GM12878 (cell line): ENCODE measurements around the gene TIPARP. TPM values are rescaled to one million over a fixed set of nuclear protein-coding genes. Genes with fewer than 3 reads are reported as not detected.

ENCODE experiments used
- ATF2 ChIP-seq: IDR thresholded peaks from 2 replicates; pipeline ENCODE4 v1.6.1; 2012; ENCODE audit warnings: low read length, inconsistent platforms
- BCL11A ChIP-seq: IDR thresholded peaks from 2 replicates; pipeline ENCODE4 v1.6.1; 2011; ENCODE audit warnings: low read depth, low read length
- CBX5 ChIP-seq: sonication (generic); IDR thresholded peaks from 2 replicates; pipeline ENCODE4 v1.6.1; 2016; ENCODE audit warnings: low read depth, moderate library complexity, mild to moderate bottlenecking, inconsistent platforms
- CHD4 ChIP-seq: fragments of 200-600 bp; sonication (generic); IDR thresholded peaks from 2 replicates; pipeline ENCODE4 v1.6.1; 2016; ENCODE audit warnings: mild to moderate bottlenecking
- EP300 ChIP-seq, 2 experiments: fragments of 150-350 bp in 1 of 2; IDR thresholded peaks; 2 replicates each; pipeline ENCODE4 v1.6.1; 2011 to 2012; ENCODE audit warnings: low read depth in 2 of 2, low read length in 2 of 2, borderline replicate concordance in 1 of 2, improper control_type of control experiment in 1 of 2, inconsistent platforms in 1 of 2; ENCODE audit not compliant: control insufficient read depth in 1 of 2
- HCFC1 ChIP-seq: fragments of 150-350 bp; IDR thresholded peaks from 2 replicates; pipeline ENCODE4 v1.6.1; 2014; ENCODE audit warnings: low read length
- IKZF2 ChIP-seq, 2 experiments: fragments of 450-650 bp; IDR thresholded peaks; 2 replicates each; pipeline ENCODE4 v1.6.1; 2017; ENCODE audit warnings: mild to moderate bottlenecking in 2 of 2, moderate library complexity in 2 of 2
- MTA2 ChIP-seq: fragments of 450-650 bp; IDR thresholded peaks from 2 replicates; pipeline ENCODE4 v1.6.1; 2016; ENCODE audit warnings: low read depth, mild to moderate bottlenecking, moderate library complexity
- NFYA ChIP-seq: IDR thresholded peaks from 2 replicates; pipeline ENCODE4 v1.6.1; 2011; ENCODE audit warnings: low read depth, mild to moderate bottlenecking, low read length, improper control_type of control experiment, borderline replicate concordance
- NFYB ChIP-seq: IDR thresholded peaks from 2 replicates; pipeline ENCODE4 v1.6.1; 2011; ENCODE audit warnings: low read depth, mild to moderate bottlenecking, low read length, improper control_type of control experiment, moderate library complexity; ENCODE audit not compliant: insufficient read depth
- RELB ChIP-seq: fragments of 450-650 bp; IDR thresholded peaks from 2 replicates; pipeline ENCODE4 v1.6.1; 2017; ENCODE audit warnings: low read depth, mild to moderate bottlenecking, moderate library complexity
- STAT1 ChIP-seq: fragments of 450-650 bp; conservative IDR thresholded peaks from 2 replicates; pipeline ENCODE4 v1.6.1; 2014; ENCODE audit warnings: antibody characterized with exemption, mild to moderate bottlenecking
- STAT3 ChIP-seq: IDR thresholded peaks from 2 replicates; pipeline ENCODE4 v1.6.1; 2011; ENCODE audit warnings: low read depth, low read length, improper control_type of control experiment
- TBL1XR1 ChIP-seq: IDR thresholded peaks from 2 replicates; pipeline ENCODE4 v1.6.1; 2012; ENCODE audit warnings: low read depth, low read length, improper control_type of control experiment
- ZBED1 ChIP-seq: IDR thresholded peaks from 2 replicates; pipeline ENCODE4 v1.6.1; 2016; ENCODE audit warnings: borderline replicate concordance
- ZNF687 ChIP-seq: fragments of 450-650 bp; IDR thresholded peaks from 2 replicates; pipeline ENCODE4 v1.6.1; 2017; ENCODE audit warnings: mild to moderate bottlenecking, moderate library complexity
- ZZZ3 ChIP-seq: IDR thresholded peaks from 2 replicates; pipeline ENCODE4 v1.6.1; 2011; ENCODE audit warnings: low read depth; ENCODE audit not compliant: control insufficient read depth, insufficient read length
- polyA plus RNA-seq, 11 experiments: library from polyadenylated mRNA; depleted of rRNA in 4 of 11; unstranded in 6 of 11; stranded (reverse) in 5 of 11; fragments of >200 nt; fragmentation: Nextera tagmentation in 4 of 11; fragmentation: Illumina TruSeq in 1 of 11; extraction: Ambion mirVana in 4 of 11; extraction: Trizol in 1 of 11; gene quantifications; 1 replicate in 1 of 11; 2 replicates in 10 of 11; pipeline versions ENCODE4 v1.2.1 to v1.2.3, GENCODE V29; 2011 to 2016; ENCODE audit warnings: inconsistent platforms in 2 of 11, missing spikeins in 2 of 11, low read depth in 1 of 11
- total RNA-seq, 4 experiments: library from RNA; depleted of rRNA in 3 of 4; stranded (reverse); fragments of >200 nt in 3 of 4; fragmentation: Illumina TruSeq in 1 of 4; extraction: Trizol in 1 of 4; gene quantifications; 2 replicates each; pipeline versions ENCODE4 v1.2.1 to v1.2.3, GENCODE V29; 2013 to 2021

The TIPARP gene
- total and polyA plus RNA-seq, 10 of the 15 experiments (the other 5 are each of a cell fraction or from before 2014, with no cell fraction given), result 3.2 to 21.5 (median 12.0) TPM

- TF ChIP-seq EP300 (IDR thresholded peaks at IDR 0.05; ENCODE audit: borderline replicate concordance in 1 of 2, control insufficient read depth in 1 of 2, low read depth in 2 of 2, low read length in 2 of 2), result peak; percentile 81 to 84
- TF ChIP-seq ZZZ3, result no peak
- no peak for TF ChIP-seq ZBED1
- TF ChIP-seq CHD4, result no peak
- peak; percentile 84 for TF ChIP-seq RELB
- peak; percentile 62; the same call in 1 of the 2 replicates for TF ChIP-seq ATF2
- TF ChIP-seq MTA2, result peak; percentile 86
- TF ChIP-seq STAT1, result no peak
- TF ChIP-seq BCL11A, result peak; percentile 20; the same call in 1 of the 2 replicates
- 0 out of 2 replicates have a peak, but pooled peaks have one; percentile 27 for TF ChIP-seq CBX5
- no peak for TF ChIP-seq HCFC1
- TF ChIP-seq TBL1XR1, result no peak; the same call in none of the 2 replicates
- TF ChIP-seq NFYB, result 0 out of 2 replicates have a peak, but pooled peaks have one; percentile 14
- peak; percentile 21; the same call in 1 of the 2 replicates for TF ChIP-seq ZNF687
- no peak for TF ChIP-seq STAT3
- TF ChIP-seq NFYA, result no peak
- peak; percentile 92 to 94 for TF ChIP-seq IKZF2 (IDR thresholded peaks at IDR 0.05)
These were observed 30.5 kb upstream of the TIPARP start (continued) for GRCh38 chr3:156643729-156644389.
